Measurements from ENCODE around the gene LIPT2. TPM values are rescaled to one million over a fixed set of nuclear protein-coding genes. Genes with fewer than 3 reads are reported as not detected.

The LIPT2 gene
- polyA plus RNA-seq, 1 donor, result 12.3 TPM

DNA sequence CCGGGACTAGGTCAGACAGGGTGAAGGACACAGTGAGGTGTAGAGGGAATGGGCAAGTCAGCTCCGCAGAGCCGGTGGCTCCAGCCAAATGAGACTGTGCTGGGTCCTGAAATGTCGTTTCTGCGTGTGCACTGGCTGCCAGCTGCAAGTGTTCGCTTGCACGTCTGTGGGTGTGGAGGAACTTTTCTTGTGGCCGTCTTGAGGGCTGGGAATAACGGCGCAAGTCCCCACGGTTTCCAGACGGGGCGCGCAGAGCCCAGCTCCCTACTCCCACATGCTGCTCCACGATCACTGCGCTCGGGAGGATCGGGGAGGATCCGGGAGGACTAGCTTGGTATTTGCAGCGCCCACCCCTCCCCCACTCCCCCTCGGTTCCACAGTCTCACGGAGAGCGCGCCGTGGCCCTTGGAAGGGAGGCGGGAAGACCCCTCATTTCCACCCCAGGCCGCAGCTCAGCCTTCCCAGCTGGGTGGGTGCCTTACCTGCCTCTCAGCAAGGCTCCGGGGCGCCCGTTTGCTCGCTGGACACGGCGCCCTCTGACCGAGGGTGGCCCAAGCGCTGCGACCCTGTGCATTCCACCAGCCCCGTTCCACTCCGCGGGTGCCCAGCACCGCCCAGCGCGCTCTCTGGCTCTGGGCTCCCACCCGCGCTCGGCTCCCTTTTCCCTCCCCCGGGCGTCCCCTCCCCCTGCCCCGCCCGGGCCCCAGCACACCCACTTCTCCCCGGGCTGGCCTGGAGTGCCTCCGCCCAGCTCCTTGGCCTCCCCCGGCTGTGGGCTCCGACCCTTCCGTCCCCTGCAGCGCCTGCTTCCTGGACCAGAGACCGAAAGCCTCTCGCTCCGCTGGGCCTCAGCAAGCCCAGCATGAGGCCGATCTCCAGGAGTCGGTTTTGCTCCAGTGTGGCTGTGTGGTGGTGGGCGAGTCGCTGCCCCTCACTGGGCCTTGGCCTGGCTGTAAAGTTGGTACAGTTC lies 26.3 kb downstream of the LIPT2 start, which contains the start of gene KCNE3:
Gene KCNE3 (minus strand): TSS at position 634 of the 970 bp plus-strand sequence. CDS start 9,986 bp downstream, outside the sequence.
- DNase-seq, result peak; percentile 62

DNA sequence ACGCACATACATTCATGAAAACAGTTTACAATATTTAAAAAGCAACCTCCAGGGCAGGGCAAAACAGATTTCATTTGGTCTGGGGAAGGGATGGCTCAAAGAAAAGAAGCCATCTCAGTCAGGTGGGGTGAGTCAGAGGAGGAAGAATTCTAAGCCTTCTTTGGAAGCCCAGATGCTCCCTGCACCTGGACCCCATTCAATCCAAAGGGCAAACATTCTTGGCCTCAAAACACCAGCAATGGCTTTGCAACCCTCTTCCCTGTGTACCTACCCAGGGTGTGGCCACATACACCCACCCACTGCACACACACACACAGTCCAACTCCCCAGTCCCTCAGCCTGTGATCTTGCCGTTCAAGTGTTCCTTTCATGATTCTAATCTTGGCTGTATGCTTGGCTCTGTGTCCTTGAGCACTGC lies 28.2 kb downstream of the LIPT2 start:
- no peak for DNase-seq

DNA sequence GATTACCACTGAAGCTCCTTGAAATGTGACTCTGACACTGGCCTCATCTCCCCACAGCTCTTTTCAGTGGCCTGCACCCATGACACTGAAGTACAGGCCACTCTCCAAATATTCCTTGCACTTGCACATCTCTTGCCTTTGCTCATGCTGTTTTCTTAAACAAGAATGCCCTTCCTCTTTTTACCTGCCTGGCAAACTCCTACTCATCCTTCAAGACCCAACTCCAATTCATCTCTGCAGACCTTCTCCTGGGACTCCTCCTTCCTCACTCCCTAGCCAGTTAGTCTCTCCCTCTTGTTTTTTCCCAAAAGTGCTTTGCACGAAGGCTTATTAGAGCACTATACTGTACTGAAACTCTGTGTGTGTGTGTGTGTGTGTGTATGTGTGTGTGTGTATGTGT lies 28.8 kb downstream of the LIPT2 start:
- no peak for DNase-seq

DNA sequence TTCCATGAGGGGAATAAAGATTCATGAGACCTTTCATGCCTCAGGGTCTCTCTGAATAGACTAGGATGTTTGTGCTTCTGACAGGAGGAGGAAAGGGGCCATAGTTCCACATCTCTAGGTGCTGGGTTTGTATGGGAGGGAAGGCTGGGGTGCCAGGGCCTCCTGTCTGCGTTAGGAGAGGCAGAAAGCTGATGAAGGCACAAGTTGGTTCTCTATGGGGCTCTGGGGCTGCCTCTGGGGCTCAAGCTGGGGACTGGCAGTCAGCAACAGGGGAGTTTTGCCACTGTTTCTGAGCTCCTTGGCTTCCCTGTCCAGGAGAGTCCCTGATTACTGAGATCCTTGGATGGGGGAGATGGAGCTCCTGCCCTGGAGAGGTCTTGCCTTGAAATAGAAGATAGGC lies 30.3 kb downstream of the LIPT2 start:
- DNase-seq, result no peak

DNA sequence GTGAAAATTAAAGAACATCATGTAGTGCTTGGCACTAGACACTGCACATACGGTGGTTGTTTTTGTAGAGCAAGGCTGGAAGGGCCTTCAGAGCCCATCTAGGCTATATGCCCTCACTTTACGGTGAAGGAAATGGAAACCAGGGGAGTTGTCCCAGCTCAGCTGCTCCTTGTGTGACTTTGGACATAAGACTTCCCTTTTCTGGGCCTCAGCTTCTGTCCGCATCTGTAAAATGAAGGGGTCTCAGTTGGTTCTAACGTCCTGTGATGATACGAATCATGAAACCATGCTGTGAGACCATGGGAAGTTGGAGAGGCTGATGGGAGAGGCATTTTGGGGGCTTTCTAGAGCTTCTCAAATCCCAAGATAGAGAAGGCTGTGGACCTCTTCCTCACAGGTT lies 30.9 kb downstream of the LIPT2 start:
- DNase-seq, result no peak

DNA sequence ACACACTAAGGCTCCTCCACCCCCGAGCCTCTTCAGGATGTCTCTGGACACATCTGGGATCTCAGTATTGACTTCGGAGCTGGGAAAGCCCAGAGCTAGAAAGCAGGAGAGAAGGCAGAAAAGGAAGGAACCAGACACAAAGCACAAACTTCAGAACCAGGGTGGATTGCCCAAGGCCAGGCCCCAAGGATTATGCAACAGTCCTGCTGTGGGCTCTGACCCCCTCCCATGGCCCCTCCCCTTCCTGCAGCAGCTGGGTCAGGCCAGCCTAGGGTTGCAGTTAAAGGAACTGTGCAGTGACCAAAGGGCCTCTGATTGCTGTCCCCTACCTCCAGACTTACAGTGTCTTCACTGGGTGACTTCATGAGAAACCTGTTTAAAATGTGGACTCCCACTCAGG lies 31.5 kb downstream of the LIPT2 start:
- DNase-seq, result no peak

DNA sequence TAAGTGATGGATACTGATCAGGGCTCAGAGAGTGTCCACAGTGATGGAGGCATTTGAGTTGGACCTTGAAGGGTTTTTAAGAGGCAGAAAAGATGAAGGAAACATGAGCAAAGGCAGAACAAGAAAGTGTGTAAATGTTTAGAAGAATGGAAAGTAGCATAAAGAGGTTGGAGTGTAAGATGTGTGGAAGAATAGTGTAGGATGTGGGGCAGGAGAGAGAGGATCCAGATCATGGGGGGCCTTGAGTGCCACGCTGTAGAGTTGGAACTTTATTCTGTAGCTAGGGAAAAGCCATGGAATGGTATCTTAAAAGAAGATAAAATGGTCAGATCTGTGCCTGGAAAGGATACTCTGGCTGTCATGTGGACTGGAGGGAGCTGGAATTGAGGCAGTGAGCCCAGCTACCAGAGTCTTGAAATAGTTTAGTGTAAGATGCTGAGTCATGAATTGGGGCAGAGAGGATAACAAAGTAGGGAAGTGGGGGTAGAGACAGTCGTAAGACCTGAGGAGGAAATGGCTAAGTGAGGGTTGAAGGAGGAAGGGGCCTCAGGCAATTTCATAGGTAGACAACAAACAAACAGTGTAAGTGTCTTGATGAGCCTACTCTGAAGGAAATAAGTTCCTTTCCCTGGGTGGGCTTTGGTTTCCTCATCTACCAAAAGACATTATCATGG lies 32.9 kb downstream of the LIPT2 start:
- no peak for DNase-seq

DNA sequence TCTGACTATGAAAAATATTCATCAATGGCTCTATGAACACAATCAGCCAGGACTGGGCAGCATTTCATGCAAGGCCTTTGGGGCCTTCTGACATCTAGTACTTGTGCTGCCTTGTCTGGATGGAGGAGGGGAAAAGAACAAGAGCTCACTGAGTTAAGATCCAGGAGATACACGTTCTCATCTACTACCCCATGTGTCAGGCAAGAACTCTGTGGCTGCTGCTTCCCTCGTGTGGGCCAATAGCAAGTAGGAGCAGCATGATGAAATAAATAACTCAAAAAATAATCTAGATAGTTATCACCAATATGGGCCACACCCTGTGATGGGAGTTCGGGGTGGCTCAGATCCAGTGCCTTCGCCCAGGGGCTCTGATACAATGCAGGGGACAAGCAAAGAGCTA lies 33.5 kb downstream of the LIPT2 start:
- no peak for DNase-seq

DNA sequence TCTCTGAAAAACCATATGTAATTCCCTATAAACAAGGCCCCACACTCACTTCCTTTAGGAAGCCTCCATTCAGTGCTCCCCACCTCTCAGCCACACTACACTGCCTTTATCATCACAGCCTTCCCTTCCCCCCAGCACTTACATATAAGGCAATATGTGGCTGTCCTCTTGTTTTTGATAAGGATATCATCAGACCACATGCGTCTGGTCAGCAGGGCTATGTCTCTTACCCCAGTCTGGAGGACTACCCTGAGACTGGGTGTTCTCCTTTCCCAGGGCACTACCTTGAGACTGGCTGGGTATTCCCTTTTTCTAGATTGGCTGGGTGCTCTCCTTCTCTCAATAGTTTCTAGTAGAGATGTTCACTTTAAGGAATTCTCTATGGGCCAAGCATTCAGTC lies 33.9 kb downstream of the LIPT2 start:
- no peak for DNase-seq

DNA sequence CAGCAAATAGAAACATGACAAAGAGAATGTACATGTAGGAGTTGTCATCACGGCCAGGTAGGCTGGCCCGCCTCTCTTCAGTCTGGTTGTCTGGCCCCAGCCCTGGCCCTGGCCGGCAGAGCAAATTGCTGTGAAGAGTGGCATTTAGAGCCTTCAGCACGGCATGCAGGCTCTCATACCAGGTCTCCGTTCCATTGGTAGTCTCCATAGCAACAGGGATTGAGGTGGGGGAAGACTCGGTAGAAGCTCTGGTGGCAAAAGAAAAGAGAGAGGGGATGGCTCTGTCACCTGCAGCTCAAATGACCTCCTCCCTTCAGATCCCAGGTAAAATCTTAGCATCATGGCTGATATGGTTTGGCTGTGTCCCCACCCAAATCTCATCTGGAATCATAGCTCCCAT lies 36.2 kb downstream of the LIPT2 start:
- DNase-seq, result no peak

DNA sequence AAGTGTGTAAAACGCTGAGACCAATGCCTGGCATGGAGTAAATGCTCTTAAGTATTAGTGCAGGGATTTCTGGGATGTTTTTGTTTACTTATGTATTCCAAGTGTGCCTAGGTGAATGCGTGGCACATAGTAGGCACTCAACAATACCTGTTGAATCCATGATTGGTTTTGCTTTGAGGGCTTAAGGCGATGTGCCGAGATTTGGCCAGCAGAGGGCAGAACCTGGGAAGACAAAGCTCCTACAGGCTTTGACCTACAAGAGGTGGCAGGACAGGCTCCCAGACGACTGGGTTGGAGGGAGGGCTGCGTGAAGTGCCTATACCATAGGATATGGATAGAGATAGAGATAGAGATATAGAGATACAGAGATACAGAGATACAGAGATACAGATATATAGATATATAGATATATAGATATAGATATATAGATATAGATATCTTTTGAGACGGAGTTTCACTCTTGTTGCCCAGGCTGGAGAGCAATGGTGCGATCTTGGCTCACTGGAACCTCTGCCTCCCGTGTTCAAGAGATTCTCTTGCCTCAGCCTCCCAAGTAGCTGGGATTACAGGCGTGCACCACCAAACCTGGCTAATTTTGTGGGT lies 40.0 kb downstream of the LIPT2 start:
- peak; percentile 53 for DNase-seq

DNA sequence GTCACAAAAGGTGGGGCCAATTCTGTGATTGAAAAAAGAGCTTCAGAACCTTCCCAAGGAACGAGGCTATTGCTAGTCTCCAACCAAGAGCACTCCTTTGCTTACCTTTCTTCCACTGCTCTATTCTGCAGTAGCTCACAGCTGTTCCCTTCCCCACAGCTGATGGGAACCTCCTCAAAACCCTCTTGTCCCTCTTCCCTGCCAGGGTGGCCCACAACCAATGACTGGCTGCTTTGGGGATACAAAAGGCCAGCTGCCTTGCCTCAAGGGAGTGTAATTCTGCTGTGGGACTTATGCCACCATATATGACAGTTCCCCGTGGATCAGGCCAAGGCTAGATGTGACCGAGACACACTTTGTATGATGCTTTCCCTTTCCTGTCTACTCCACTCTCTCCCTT lies 41.2 kb downstream of the LIPT2 start:
- DNase-seq, result no peak

DNA sequence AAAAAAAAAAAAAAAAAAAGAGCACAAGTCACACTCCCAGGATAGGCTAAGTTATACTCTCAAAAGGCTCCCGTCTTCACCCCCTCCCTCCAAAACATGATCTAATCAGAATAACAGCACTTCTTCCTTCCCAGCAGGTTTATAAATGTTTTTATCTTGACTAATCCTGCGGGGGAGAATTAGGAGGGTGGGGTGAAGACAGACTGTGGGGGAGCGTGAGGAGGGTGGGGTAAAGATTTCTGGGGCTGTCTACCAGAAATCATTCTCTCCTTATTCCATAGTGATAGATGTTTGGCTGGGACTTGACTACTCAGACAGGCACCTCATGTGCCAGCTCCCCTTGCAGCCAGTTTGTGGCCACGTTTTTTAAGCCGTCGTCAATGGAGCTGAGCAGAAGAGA lies 43.2 kb downstream of the LIPT2 start:
- DNase-seq, result no peak

DNA sequence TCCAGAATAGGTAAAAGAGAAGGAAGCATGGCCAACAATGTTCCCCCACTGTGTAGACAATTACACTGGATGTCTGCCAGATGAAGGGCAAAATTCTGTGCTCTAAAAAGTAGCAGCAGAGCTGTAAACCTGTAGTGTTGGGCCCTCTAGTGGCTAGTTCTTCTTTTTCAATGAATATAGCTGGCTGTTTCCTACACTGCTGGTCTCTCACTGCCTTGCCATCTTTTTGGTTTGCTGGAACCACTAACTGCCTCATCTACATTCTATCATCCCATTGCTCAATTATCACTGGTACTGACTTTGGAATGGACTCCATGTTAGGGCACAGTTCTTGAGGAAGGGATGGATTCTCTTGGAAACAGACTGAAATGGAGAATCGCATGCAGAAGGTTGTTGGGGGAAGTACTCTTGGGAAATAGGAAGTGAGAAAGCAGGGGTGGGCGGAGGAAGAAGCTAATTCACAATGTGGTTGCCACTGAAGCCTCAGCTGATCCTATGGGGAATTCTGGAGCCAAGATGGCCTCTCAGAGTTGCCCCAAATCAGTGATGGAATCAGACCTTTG lies 44.1 kb downstream of the LIPT2 start:
- peak; percentile 81 for DNase-seq

DNA sequence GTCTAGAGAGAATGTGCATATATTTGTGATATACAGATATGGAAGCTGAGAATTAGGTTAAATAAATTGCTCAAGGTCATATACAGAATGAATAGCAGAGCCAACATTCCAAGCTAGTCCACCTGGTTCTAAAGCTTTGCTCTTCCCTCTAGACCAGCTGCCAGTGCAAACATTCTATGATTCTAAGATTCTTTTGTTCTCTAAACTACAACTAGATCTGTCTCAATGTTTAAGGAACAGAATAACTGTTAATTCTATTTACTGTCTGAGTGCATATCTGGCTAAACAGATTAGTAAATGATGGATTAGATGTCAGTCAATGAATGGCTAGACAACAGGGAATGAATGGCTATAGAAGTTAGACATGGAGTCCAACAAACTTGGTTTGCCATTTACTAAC lies 45.8 kb downstream of the LIPT2 start:
- no peak for DNase-seq

DNA sequence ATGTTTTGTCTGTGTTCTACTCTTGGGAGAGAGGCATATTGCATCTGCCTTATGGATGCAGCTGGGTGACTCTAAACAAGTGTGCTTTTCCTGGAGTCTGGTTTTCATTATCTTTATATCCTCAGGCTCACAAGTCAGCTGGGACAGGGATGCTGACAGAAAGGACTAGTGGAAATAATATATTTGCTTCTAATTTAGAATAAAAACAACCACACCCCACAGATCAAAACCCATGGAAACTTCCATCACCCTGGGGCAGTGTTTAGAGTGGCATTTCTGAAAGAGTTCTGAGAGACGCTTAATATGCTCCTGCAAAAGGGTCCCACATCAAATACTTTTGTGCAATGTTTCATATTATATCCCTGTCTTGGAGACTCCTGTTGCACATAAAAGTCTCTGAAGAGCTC lies 47.0 kb downstream of the LIPT2 start:
- no peak for DNase-seq

DNA sequence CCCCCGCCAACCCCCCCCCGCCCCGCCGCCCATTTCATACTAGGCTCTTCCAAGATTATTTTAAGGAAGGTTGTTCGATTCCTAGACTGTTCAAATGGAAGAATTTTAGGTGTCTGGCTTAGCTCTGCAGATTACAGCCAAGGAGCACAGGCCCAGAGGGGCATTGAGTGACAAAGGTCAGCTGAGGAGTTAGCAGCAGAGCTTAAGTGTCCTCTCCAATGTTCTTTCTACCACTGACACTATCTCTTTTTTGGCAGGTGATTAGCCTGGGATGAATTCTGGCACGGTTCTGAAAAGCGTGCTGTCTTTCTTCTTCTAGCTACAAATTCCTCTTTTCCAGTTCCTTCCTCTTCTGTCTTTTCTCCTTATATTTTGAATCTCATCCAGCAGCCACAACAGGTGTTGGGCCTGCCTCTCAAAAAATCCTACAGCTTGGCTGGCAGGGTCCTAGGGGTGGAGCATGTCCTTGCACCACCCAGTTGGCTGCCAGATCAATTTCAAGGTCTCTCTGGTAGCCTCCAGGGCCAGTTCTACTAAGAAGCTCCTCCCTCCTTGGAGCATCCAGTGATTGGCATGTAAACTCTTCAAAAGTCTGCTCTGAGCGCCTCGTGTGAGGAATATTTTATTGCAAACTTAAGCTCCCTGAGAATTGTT lies 49.2 kb downstream of the LIPT2 start:
- DNase-seq, result no peak

DNA sequence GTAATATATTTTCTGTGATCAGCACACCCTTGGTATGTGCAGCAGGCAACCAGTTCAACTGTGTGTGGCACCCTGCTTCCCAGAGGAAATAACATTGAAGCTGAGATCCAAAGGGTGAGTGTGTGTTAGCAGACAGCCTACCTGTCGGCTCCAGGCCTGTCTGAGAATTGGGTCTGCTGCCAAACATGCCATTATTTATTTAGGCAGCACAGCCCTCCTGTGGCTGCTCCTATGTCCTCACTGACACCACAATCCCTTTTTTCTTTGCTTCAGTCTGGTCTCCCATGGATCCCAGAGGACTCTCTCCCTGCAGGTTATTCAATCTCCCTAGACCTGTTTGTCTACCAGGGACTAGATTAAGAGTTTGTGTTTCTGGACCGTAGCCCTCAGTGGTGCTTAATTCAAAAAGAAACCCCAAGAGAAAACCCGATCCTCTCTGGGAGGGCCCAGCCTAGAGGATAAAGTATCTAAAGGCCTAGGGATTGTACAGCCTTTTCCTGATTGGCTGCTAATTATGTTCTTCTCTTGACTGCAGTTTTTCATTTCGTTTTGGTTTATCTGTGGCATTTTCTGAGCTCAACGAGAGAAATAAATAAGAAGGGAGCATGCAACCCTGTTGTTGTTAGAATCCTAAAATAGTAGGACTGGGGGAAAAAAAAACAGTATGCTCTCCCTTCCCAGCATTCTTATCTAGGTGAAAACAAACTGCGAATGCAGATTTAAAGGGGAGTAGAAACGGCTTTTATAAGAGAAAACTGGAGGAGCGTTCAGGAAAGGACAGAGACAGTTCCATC lies 50.3 kb downstream of the LIPT2 start:
- DNase-seq, result no peak

DNA sequence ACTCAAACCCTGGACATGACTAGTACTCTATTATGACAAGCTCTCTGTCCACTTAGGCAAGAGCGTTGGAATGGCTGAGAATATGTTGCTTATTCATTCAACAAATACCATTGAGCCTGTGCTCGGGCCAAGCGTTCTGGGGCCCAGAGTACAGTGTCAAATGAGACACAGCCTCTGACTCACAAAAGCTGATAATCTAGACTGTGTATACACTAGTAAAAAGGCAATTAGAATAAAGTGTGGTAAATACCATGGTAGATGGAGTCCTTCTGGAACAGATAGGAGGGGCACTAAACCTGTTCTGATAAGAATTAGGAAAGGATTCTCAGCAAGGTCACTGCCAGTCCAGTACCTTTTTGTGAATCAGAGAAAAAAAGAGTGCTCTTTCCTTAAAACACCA lies 50.9 kb downstream of the LIPT2 start:
- DNase-seq, result no peak

All from left kidney (tissue), 2 donors.